ENCODE results near the gene SKI. TPM values are rescaled to one million over a fixed set of nuclear protein-coding genes. Genes with fewer than 3 reads are reported as not detected.

SKI gene
- total RNA-seq, 1 experiment from 2014 or later: 53.7 TPM

GRCh38 chr1:2290595-2291510 lies 62.7 kb downstream of the SKI start:
- H3K4me1 Mint-ChIP-seq (ENCODE audit: insufficient read depth, unreplicated experiment): peaks cover 26% of the 10 kb centered on the region
- H3K36me3 Mint-ChIP-seq (ENCODE audit: insufficient read depth, unreplicated experiment): peaks cover 15% of the 10 kb centered on the region
- CTCF ChIA-PET: interaction anchor here (1.5 to 1.6 kb wide), 2 partner anchors 91 to 96 kb away, joined by 5 to 6 read pairs; no protein-coding TSS in a partner anchor
- POLR2A ChIA-PET: interaction anchor here (0.6 kb wide), 1 partner anchor 56 kb away, joined by 4 read pairs; no protein-coding TSS in a partner anchor
- peak; percentile 97 for DNase-seq (ENCODE audit: unreplicated experiment)
- no peak for TF ChIP-seq CTCF (IDR thresholded peaks at IDR 0.05; ENCODE audit: unreplicated experiment)
- H3K4me3 Mint-ChIP-seq (ENCODE audit: unreplicated experiment): peak overlapping the region; percentile 69
- no peaks in the 10 kb centered on the region for H3K9me3 Mint-ChIP-seq (ENCODE audit: unreplicated experiment)
- peak overlapping the region; percentile 81 for H3K27ac Mint-ChIP-seq (ENCODE audit: low read depth, unreplicated experiment)
- no peaks in the 10 kb centered on the region for H3K27me3 Mint-ChIP-seq (ENCODE audit: insufficient read depth, unreplicated experiment)
- BruUV-seq (replicated peaks): no TSS peak
- intact Hi-C loops (cut with micrococcal nuclease): loop anchor here (5.0 to 10.0 kb wide), 2 partner anchors 59 to 96 kb away; partner anchors contain the start of gene FAAP20

- BruUV-seq (replicated peaks): no TSS peak
- Mint-ChIP-seq H3K27me3 (ENCODE audit: insufficient read depth, unreplicated experiment) (no peaks in the 10 kb centered on the region), H3K9me3 (ENCODE audit: unreplicated experiment) (no peaks in the 10 kb centered on the region), H3K27ac (ENCODE audit: low read depth, unreplicated experiment) (peak overlapping the region; percentile 81), H3K4me1 (ENCODE audit: insufficient read depth, unreplicated experiment) (peaks cover 26% of the 10 kb centered on the region), H3K4me3 (ENCODE audit: unreplicated experiment) (no peak overlapping the region), H3K36me3 (ENCODE audit: insufficient read depth, unreplicated experiment) (peaks cover 17% of the 10 kb centered on the region)
- POLR2A ChIA-PET: interaction anchor here (1.3 kb wide), 1 partner anchor 61 kb away, joined by 4 read pairs; no protein-coding TSS in a partner anchor
- intact Hi-C loops (cut with micrococcal nuclease): loop anchor here (5.0 to 10.0 kb wide), 2 partner anchors 59 to 97 kb away; partner anchors contain the start of gene FAAP20
- CTCF ChIA-PET: interaction anchor here (1.5 to 1.6 kb wide), 2 partner anchors 90 to 96 kb away, joined by 5 to 6 read pairs; no protein-coding TSS in a partner anchor
- no peak for DNase-seq (ENCODE audit: unreplicated experiment)
- no peak for TF ChIP-seq CTCF (IDR thresholded peaks at IDR 0.05; ENCODE audit: unreplicated experiment)
Observed at GRCh38 chr1:2291577-2291976, 63.5 kb downstream of the SKI start.

- intact Hi-C loops (cut with micrococcal nuclease): loop anchor here (5.0 to 10.0 kb wide), 2 partner anchors 61 to 98 kb away; partner anchors contain the start of gene FAAP20
Observed at GRCh38 chr1:2292725-2293450, 64.8 kb downstream of the SKI start.

More at GRCh38 chr1:2292725-2293450, 64.8 kb downstream of the SKI start:
- no peak for DNase-seq (ENCODE audit: unreplicated experiment)
- no TSS peak for BruUV-seq (replicated peaks)
- no peak overlapping the region for H3K27ac Mint-ChIP-seq (ENCODE audit: low read depth, unreplicated experiment)
- ChIA-PET POLR2A (interaction anchor here (1.3 kb wide), 1 partner anchor 62 kb away, joined by 4 read pairs; no protein-coding TSS in a partner anchor), CTCF (interaction anchor here (0.6 kb wide), 1 partner anchor 33 kb away, joined by 3 read pairs; no protein-coding TSS in a partner anchor)
- peaks cover 26% of the 10 kb centered on the region for H3K4me1 Mint-ChIP-seq (ENCODE audit: insufficient read depth, unreplicated experiment)
- H3K27me3 Mint-ChIP-seq (ENCODE audit: insufficient read depth, unreplicated experiment): no peaks in the 10 kb centered on the region
- TF ChIP-seq CTCF (IDR thresholded peaks at IDR 0.05; ENCODE audit: unreplicated experiment): no peak
- H3K4me3 Mint-ChIP-seq (ENCODE audit: unreplicated experiment): no peak overlapping the region
- no peaks in the 10 kb centered on the region for H3K9me3 Mint-ChIP-seq (ENCODE audit: unreplicated experiment)
- peaks cover 13% of the 10 kb centered on the region for H3K36me3 Mint-ChIP-seq (ENCODE audit: insufficient read depth, unreplicated experiment)

All from MCF 10A (cell line).